SH-SY5Y (cell line): ENCODE data around the gene DLG2.

Experiments used
- GATA2 ChIP-seq: IDR thresholded peaks from 2 replicates; pipeline ENCODE4 v1.6.1; 2011; ENCODE audit warnings: mild to moderate bottlenecking, low read depth, low read length
- GATA3 ChIP-seq: IDR thresholded peaks from 2 replicates; pipeline ENCODE4 v1.6.1; 2011; ENCODE audit warnings: low read depth, mild to moderate bottlenecking, low read length, moderate library complexity

The DLG2 gene

DNA sequence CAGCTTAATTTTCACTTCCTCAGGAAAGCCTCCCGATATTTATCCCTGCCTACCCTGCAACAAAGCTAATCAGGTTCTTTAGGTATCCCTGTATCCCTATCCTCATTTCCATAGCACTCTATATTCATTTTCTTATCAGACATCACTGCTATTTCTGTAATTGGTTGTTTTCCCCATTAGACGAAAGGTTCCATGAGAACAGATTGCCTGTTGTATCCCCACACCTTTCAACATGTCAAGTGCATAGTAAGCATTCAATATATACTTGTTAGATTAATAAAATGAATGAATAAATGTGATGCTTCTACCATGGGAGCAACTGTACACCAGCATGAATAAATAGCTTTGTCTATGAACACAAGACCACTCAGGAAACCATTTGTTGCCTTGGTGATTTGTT is 499.8 kb downstream of the DLG2 start:
- no peak for TF ChIP-seq GATA3
- TF ChIP-seq GATA2, result no peak

- TF ChIP-seq GATA2 (no peak), GATA3 (no peak)
These were observed 503.4 kb downstream of the DLG2 start for GRCh38 chr11:85123752-85124231.

DNA sequence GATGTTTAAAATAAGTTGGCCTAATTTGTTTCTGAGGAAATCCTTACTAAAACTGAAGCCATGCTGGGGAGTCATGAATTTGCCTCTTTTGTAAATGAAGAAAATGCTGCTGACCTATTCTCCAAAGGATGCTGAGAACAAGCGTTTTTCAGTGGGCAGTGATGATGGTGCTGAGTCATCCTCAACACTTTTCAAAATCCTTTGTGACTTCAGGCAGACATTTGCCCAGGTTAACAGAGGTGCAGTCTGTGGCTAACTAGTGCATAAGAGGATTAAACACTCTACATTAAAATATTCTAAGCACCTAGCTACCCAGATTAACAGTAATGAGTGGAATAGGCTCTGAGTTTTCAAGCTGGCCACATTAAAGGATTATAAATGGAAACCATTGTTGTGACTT is 509.0 kb downstream of the DLG2 start:
- TF ChIP-seq GATA3, result no peak
- TF ChIP-seq GATA2, result no peak

DNA sequence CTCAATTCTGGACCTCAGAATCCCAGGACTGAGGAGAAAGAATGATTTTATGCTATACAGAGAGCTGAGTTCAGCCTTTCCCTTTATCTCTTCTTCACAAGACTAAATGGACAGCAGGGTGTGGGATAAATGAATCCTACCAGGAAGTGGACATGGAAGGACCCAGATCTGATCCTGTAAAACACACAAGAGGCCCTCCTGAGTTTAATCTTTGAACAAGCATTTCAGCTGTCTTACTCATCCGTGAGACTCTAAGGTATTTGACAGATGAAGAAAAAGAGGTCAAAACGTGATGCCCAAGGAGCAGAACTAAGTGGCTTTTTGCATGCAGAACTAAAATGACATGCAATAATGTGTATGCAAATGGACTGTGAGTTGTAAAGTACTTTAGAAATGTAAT is 511.3 kb downstream of the DLG2 start:
- TF ChIP-seq GATA2 (no peak), GATA3 (no peak)

DNA sequence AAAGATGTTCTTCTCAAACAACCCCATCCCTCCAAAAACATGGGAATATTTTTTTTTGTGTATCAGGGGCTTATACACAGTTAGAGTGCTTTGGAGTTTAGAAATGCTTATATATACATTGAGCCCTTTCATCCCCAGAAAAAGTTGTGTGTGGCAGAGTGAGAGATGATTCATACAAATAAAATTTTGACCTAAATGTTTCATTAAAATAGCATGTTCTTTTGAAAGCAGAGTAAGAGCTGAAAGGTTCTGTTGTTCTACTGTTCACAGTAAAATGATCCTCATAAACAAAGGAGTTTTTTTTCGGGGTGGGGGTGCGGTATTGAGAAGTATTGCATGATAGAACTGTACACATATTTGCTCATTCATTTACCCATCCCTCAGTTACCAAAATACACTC is 512.4 kb downstream of the DLG2 start:
- TF ChIP-seq GATA2 (no peak), GATA3 (no peak)

DNA sequence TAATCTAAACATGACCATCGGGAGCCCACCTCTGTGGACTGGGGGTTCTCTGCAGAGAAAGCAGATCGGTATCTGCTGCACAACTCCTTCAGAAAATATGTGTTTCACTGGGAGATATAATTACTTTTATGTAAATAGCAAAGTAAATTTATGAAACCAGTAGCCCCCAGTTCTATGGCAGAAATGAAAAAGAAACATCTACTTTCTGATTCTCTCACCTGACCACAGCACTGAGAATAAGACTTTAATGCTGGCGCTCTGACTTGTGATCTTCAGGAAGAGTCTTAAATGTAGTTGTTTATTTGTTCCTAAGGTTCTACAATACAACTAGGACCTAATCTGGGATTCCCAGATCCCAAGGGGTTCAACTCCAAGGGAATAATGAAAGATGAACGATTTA is 518.0 kb downstream of the DLG2 start:
- TF ChIP-seq GATA3 (no peak), GATA2 (no peak)

DNA sequence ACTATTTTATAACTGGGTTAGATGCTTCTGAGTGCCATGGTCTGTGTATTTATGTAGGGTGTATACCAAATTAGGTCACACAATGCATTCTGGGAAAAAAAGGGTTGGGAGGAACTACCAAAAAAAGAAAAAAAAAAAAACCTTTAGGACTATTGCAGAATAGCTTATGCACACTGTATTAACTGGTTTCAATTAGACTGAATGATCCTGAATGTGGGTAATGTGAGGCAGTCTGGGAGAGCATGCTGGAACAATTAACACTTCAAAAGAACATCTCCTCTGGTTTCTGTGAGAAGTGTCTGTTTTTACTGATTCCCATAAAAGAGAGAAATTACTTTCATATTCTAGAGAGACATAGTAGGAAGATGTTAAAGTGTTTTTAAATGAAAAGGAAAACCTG is 521.3 kb downstream of the DLG2 start:
- TF ChIP-seq GATA3, result no peak
- TF ChIP-seq GATA2, result no peak

DNA sequence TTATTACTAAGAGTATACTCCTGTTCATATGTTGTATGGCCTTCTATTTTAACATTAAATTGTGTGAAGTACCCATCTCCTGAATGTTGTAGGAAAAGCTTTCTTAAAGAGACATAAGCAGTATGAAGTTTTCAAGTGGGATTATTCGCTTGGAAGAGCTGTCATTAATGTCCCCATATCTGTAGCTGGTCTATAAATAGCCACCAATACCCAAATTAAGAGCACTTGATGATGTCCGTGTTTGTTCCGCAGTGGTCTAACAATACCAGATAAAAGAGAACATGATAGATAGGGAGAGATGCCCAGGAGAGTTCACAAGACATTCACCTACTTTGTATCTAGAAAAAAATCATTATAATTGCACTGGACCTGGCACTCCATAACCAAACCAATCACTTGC is 527.6 kb downstream of the DLG2 start:
- TF ChIP-seq GATA2, result no peak
- no peak for TF ChIP-seq GATA3

- TF ChIP-seq GATA2 (no peak), GATA3 (no peak)
These were observed 528.1 kb downstream of the DLG2 start for GRCh38 chr11:85098996-85099395.

DNA sequence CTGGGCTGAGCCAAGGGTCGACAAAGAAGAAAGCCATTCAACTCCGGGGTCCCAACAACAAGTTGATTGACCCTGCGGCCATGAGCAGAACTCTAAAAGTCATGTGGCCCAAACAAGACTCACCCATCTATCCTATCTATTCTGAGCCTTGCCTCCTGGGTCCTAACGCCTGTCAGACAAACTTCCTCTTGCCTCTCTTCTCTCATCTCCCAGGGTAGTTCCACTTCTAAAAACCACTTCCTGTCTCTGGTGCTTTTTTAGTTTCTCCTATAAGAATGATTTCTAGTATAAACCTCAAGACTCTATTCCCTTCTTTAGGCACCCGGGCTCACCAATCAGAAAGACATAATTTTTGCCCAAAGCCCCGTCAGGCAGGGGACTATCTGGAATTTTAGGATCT is 530.2 kb downstream of the DLG2 start:
- TF ChIP-seq GATA2 (no peak), GATA3 (no peak)

DNA sequence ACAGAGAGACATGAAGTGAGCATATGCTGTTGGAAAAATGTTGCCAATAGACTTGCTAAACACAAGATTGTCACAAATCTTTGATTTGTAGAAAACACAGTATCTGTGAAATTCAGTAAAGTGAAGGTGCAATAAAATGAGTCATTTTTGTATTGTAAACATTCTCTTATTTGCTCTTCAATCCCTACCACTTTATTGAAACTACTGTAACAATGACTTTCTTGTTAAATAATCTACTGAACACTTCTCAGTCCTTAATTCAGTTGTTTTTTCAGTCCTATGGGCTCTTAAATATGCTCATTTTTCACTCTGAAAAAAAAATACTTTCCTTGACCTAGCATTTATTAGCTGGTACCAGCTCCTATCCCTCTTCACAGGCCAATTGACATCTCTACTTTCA is 531.9 kb downstream of the DLG2 start:
- TF ChIP-seq GATA3 (no peak), GATA2 (no peak)

- no peak for TF ChIP-seq GATA2
- TF ChIP-seq GATA3, result no peak
These were observed 532.3 kb downstream of the DLG2 start for GRCh38 chr11:85094795-85095194.

- no peak for TF ChIP-seq GATA2
- no peak for TF ChIP-seq GATA3
These were observed 537.5 kb downstream of the DLG2 start for GRCh38 chr11:85089654-85090053.

GRCh38 chr11:85088286-85088685 is 538.9 kb downstream of the DLG2 start:
- TF ChIP-seq GATA2, result no peak
- TF ChIP-seq GATA3, result no peak

- TF ChIP-seq GATA3, result no peak
- no peak for TF ChIP-seq GATA2
These were observed 540.5 kb downstream of the DLG2 start for GRCh38 chr11:85086504-85087284.
